SK-N-SH (cell line): ENCODE results near the gene KIF4A. TPM values are rescaled to one million over a fixed set of nuclear protein-coding genes. Genes with fewer than 3 reads are reported as not detected.

Experiments
- CTCF ChIA-PET: fragments of 300-600, 350-600 bp; formaldehyde crosslinking; extraction: SDS; loops from one replicate; lab custom pipeline; 2021; lab: Yijun Ruan, JAX
- POLR2A ChIA-PET: fragments of 350-600 bp; sonication (Branson Sonifier 250); formaldehyde crosslinking; extraction: SDS; loops from one replicate; lab custom pipeline; 2020; ENCODE audit warnings: antibody characterized with exemption, inconsistent platforms; lab: Yijun Ruan, JAX
- DNase-seq: peaks from one replicate; pipeline ENCODE4 v3.0.0; 2012
- H2AFZ ChIP-seq: fragments of 200-600 bp; sonication (generic); 2 replicates; pipeline ENCODE4 v1.8.1; 2016; ENCODE audit warnings: antibody characterized with exemption, mild to moderate bottlenecking, low read depth
- H3F3A ChIP-seq: fragments of 200-600 bp; sonication (generic); replicated peaks from 2 replicates; pipeline ENCODE3; 2016; ENCODE audit warnings: antibody characterized with exemption, mild to moderate bottlenecking; ENCODE audit not compliant: insufficient read depth
- H3K27ac ChIP-seq, 2 experiments: fragments of 200-500 bp in 1 of 2; fragments of 200-600 bp in 1 of 2; sonication (Bioruptor generic) in 1 of 2; sonication (generic), shearing (Covaris generic) in 1 of 2; 2 replicates each; pipeline versions ENCODE4 v1.5.1 to v1.6.1; 2014 to 2016; ENCODE audit warnings: low read depth in 2 of 2, inconsistent platforms in 1 of 2, low read length in 1 of 2, mild to moderate bottlenecking in 1 of 2, mixed read lengths in 1 of 2
- H3K27me3 ChIP-seq: fragments of 200-600 bp; sonication (generic), shearing (Covaris generic); 2 replicates; pipeline ENCODE4 v1.6.1; 2016; ENCODE audit warnings: mixed run types; ENCODE audit not compliant: insufficient read depth
- H3K36me3 ChIP-seq, 2 experiments: fragments of 200-500 bp in 1 of 2; fragments of 200-600 bp in 1 of 2; sonication (Bioruptor generic) in 1 of 2; sonication (generic) in 1 of 2; replicated peaks in 1 of 2; 2 replicates each; pipeline versions ENCODE3 to v1.5.1; 2014 to 2016; ENCODE audit warnings: low read length in 1 of 2, mild to moderate bottlenecking in 1 of 2; ENCODE audit not compliant: insufficient read depth in 2 of 2, control insufficient read depth in 1 of 2
- H3K4me1 ChIP-seq, 2 experiments: fragments of 200-500 bp in 1 of 2; fragments of 200-600 bp in 1 of 2; sonication (Bioruptor generic) in 1 of 2; sonication (generic), shearing (Covaris generic) in 1 of 2; 2 replicates each; pipeline versions ENCODE4 v1.5.1 to v1.6.1; 2014 to 2016; ENCODE audit warnings: low read depth in 1 of 2, low read length in 1 of 2, mixed run types in 1 of 2; ENCODE audit not compliant: insufficient read depth in 2 of 2, control insufficient read depth in 1 of 2
- H3K4me2 ChIP-seq: fragments of 200-600 bp; sonication (generic), shearing (Covaris generic); 2 replicates; pipeline ENCODE4 v1.6.1; 2017; ENCODE audit warnings: mixed run types
- H3K4me3 ChIP-seq, 2 experiments: fragments of 200-500 bp in 1 of 2; fragments of 200-600 bp in 1 of 2; sonication (Bioruptor generic) in 1 of 2; sonication (generic), shearing (Covaris generic) in 1 of 2; 2 replicates each; pipeline versions ENCODE4 v1.5.1 to v1.8.1; 2014 to 2016; ENCODE audit warnings: low read depth in 2 of 2, inconsistent platforms in 1 of 2, low read length in 1 of 2, mild to moderate bottlenecking in 1 of 2, mixed read lengths in 1 of 2, moderate library complexity in 1 of 2
- H3K79me2 ChIP-seq: fragments of 200-600 bp; sonication (generic); 2 replicates; pipeline ENCODE4 v1.8.1; 2017; ENCODE audit warnings: mild to moderate bottlenecking; ENCODE audit not compliant: insufficient read depth
- H3K9ac ChIP-seq: fragments of 200-600 bp; sonication (generic); 2 replicates; pipeline ENCODE4 v1.6.1; 2017; ENCODE audit warnings: mixed run types
- H3K9me2 ChIP-seq: fragments of 200-600 bp; sonication (generic); 2 replicates; pipeline ENCODE4 v1.6.1; 2017; ENCODE audit warnings: mixed run types
- H3K9me3 ChIP-seq: fragments of 200-600 bp; sonication (generic); 2 replicates; pipeline ENCODE4 v1.6.1; 2017; ENCODE audit warnings: mixed run types, mild to moderate bottlenecking, moderate library complexity
- H4K20me1 ChIP-seq: fragments of 200-600 bp; sonication (generic); 2 replicates; pipeline ENCODE4 v1.6.1; 2017; ENCODE audit warnings: mild to moderate bottlenecking, mixed run types; ENCODE audit not compliant: insufficient read depth
- CTCF ChIP-seq: fragments of 200-600 bp; sonication (generic); IDR thresholded peaks from 2 replicates; pipeline ENCODE4 v1.6.1; 2017; ENCODE audit warnings: antibody characterized with exemption, mild to moderate bottlenecking, moderate library complexity
- ELF1 ChIP-seq: IDR thresholded peaks from 2 replicates; pipeline ENCODE4 v1.4.0; 2012
- FOSL2 ChIP-seq: IDR thresholded peaks from 2 replicates; pipeline ENCODE4 v1.4.0; 2012; ENCODE audit warnings: low read depth, mild to moderate bottlenecking, moderate library complexity, borderline replicate concordance
- FOXJ3 ChIP-seq: sonication (generic); formaldehyde crosslinking; IDR thresholded peaks from 2 replicates; pipeline ENCODE4 v1.5.1; 2020; ENCODE audit warnings: mild to moderate bottlenecking, missing genetic modification reagents
- FOXM1 ChIP-seq: IDR thresholded peaks from 2 replicates; pipeline ENCODE4 v1.4.0; 2012; ENCODE audit warnings: low read depth, mild to moderate bottlenecking
- GABPA ChIP-seq: IDR thresholded peaks from 2 replicates; pipeline ENCODE4 v1.4.0; 2012; ENCODE audit warnings: low read depth, mild to moderate bottlenecking
- JUND ChIP-seq: IDR thresholded peaks from 2 replicates; pipeline ENCODE4 v1.4.0; 2012
- MXI1 ChIP-seq: IDR thresholded peaks from 2 replicates; pipeline ENCODE4 v1.6.1; 2012; ENCODE audit warnings: mild to moderate bottlenecking, low read depth, low read length, improper control_type of control experiment
- NFIC ChIP-seq: IDR thresholded peaks from 2 replicates; pipeline ENCODE4 v1.4.0; 2012; ENCODE audit warnings: borderline replicate concordance
- NRF1 ChIP-seq: IDR thresholded peaks from 2 replicates; pipeline ENCODE4 v1.6.1; 2012; ENCODE audit warnings: low read depth, mild to moderate bottlenecking, low read length
- PBX3 ChIP-seq: IDR thresholded peaks from 2 replicates; pipeline ENCODE4; 2012
- POLR2AphosphoS5 ChIP-seq: IDR thresholded peaks from 2 replicates; pipeline ENCODE4 v1.6.1; 2012; ENCODE audit warnings: low read depth, low read length
- RCOR1 ChIP-seq: fragments of 150-350 bp; IDR thresholded peaks from 2 replicates; pipeline ENCODE4 v1.6.1; 2017; ENCODE audit warnings: antibody characterized with exemption, low read length
- REST ChIP-seq: IDR thresholded peaks from 2 replicates; pipeline ENCODE4 v1.6.1; 2012; ENCODE audit warnings: mild to moderate bottlenecking, low read depth, low read length, moderate library complexity
- RFX5 ChIP-seq: IDR thresholded peaks from 2 replicates; pipeline ENCODE4 v1.6.1; 2012; ENCODE audit warnings: mild to moderate bottlenecking, improper control_type of control experiment, low read length
- RXRA ChIP-seq: IDR thresholded peaks from 2 replicates; pipeline ENCODE4 v1.4.0; 2012; ENCODE audit warnings: low read depth, mild to moderate bottlenecking, borderline replicate concordance
- SIN3A ChIP-seq: IDR thresholded peaks from 2 replicates; pipeline ENCODE4 v1.6.1; 2012; ENCODE audit warnings: low read depth, mild to moderate bottlenecking, low read length, moderate library complexity, borderline replicate concordance
- SMC3 ChIP-seq: IDR thresholded peaks from 2 replicates; pipeline ENCODE4 v1.6.1; 2012; ENCODE audit warnings: low read depth, low read length, improper control_type of control experiment
- TAF1 ChIP-seq: IDR thresholded peaks from 2 replicates; pipeline ENCODE4 v1.6.1; 2012; ENCODE audit warnings: low read depth, mild to moderate bottlenecking, low read length, moderate library complexity, borderline replicate concordance
- TEAD4 ChIP-seq: IDR thresholded peaks from 2 replicates; pipeline ENCODE4 v1.4.0; 2012; ENCODE audit warnings: mild to moderate bottlenecking, borderline replicate concordance; ENCODE audit not compliant: insufficient read depth
- USF1 ChIP-seq: IDR thresholded peaks from 2 replicates; pipeline ENCODE4 v1.4.0; 2012; ENCODE audit warnings: low read depth, borderline replicate concordance
- WGBS: methylation state at CpG from one replicate; pipeline ENCODE4 v1.1.6; 2017; ENCODE audit warnings: low lambda C conversion rate; 5-methylcytosine and 5-hydroxymethylcytosine counted together
- polyA plus RNA-seq, 3 experiments: library from polyadenylated mRNA; depleted of rRNA; stranded (reverse); fragments of >200 nt; gene quantifications; 2 replicates each; pipeline ENCODE4 v1.2.3, GENCODE V29; 2012

KIF4A gene
- polyA plus RNA-seq, 1 of the 3 experiments (the other 2 are of a cell fraction): 11.5 TPM

- no peak for DNase-seq
- no peak overlapping the region for H3K4me3 ChIP-seq
- no peaks in the 10 kb centered on the region for H3K9me2 ChIP-seq
- no peaks in the 10 kb centered on the region for H3K9me3 ChIP-seq
- H3F3A ChIP-seq: no peaks in the 10 kb centered on the region
- ChIA-PET CTCF (no interaction called here), POLR2A (no interaction called here)
- H2AFZ ChIP-seq: peak overlapping the region; percentile 33
- H3K79me2 ChIP-seq: peaks cover 90% of the 10 kb centered on the region
- H3K4me2 ChIP-seq: peak overlapping the region; percentile 80; the same call in 1 of the 2 replicates
- H4K20me1 ChIP-seq: no peaks in the 10 kb centered on the region
- no peak overlapping the region for H3K9ac ChIP-seq
- no peaks in the 10 kb centered on the region for H3K27me3 ChIP-seq
- peak overlapping the region; percentile 21 to 34; a peak in 2 of 4 replicates for H3K27ac ChIP-seq
- 3% methylated on average over 1 of the region's 1 CpG for whole genome bisulfite sequencing
- H3K4me1 ChIP-seq: peaks cover 0 to 4% of the 10 kb centered on the region in 2 experiments; a peak in 2 of 4 replicates
- no peak for TF ChIP-seq GABPA
- TF ChIP-seq CTCF: peak; percentile 29; the same call in 1 of the 2 replicates
- peaks cover 3 to 6% of the 10 kb centered on the region in 2 experiments for H3K36me3 ChIP-seq
Observed at GRCh38 chrX:70292788-70293187, 2.9 kb downstream of the KIF4A start.

- CTCF ChIA-PET: no interaction called here
- peaks cover 94% of the 10 kb centered on the region for H3K79me2 ChIP-seq
Observed at GRCh38 chrX:70293621-70294020, 3.7 kb downstream of the KIF4A start.

More at GRCh38 chrX:70293621-70294020, 3.7 kb downstream of the KIF4A start:
- Histone ChIP-seq H3K27me3 (no peaks in the 10 kb centered on the region), H3K9me3 (no peaks in the 10 kb centered on the region), H3K36me3 (no peaks in the 10 kb centered on the region), H3K9me2 (no peaks in the 10 kb centered on the region), H3K4me3 (no peak overlapping the region), H3K9ac (no peak overlapping the region), H3F3A (no peaks in the 10 kb centered on the region), H3K4me2 (peak overlapping the region; percentile 12; the same call in 1 of the 2 replicates), H3K4me1 (peaks cover 0 to 4% of the 10 kb centered on the region in 2 experiments; a peak in 2 of 4 replicates), H2AFZ (no peak overlapping the region; the same call in 1 of the 2 replicates), H3K27ac (peak overlapping the region; percentile 21 to 34; a peak in 2 of 4 replicates)
- DNase-seq: no peak
- 58% methylated on average over 5 of the region's 5 CpGs for WGBS
- POLR2A ChIA-PET: no interaction called here
- TF ChIP-seq NRF1 (no peak), RCOR1 (no peak), RFX5 (no peak), TAF1 (no peak), JUND (no peak), SIN3A (no peak), TEAD4 (no peak), REST (no peak), PBX3 (no peak), ELF1 (no peak), NFIC (no peak), MXI1 (no peak), RXRA (no peak), USF1 (no peak), POLR2AphosphoS5 (no peak), FOSL2 (no peak), GABPA (no peak), FOXM1 (no peak), FOXJ3 (no peak), SMC3 (no peak)
- TF ChIP-seq, all 33 proteins: peak for 0
- no peaks in the 10 kb centered on the region for H4K20me1 ChIP-seq
